ENCODE data around the gene NFATC1.

The NFATC1 gene

DNA sequence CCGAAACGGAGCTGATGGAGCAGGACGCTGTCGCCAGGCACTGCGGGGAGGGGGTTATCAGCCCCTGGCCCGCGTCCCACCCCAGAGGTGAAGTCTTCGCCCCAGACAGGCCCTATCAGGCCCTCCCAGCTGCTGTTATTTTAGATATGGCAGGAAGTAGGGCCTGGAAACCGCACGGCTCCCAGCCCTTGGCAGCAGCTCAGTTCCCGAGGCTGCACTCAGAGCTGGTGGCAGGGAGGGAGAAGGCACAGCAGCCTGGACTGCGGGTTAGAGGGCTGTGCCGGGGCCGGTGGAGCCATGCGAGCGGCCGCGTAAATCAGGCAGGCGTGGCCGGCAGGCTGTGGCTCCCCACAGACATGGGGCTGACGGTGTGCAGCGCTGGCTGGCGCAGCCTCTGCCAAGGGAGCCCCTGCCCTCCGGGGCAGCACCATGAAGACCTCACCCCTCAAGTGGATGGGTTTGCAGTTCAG is 111.4 kb downstream of the NFATC1 start:
- H3K27ac Mint-ChIP-seq: peak overlapping the region; percentile 90
- peaks cover 49% of the 10 kb centered on the region for H3K4me1 Mint-ChIP-seq
- peaks cover 14% of the 10 kb centered on the region for H3K36me3 Mint-ChIP-seq
- no peaks in the 10 kb centered on the region for H3K9me3 Mint-ChIP-seq
- peak overlapping the region; percentile 59 for H3K4me3 Mint-ChIP-seq
- H3K27me3 Mint-ChIP-seq: no peaks in the 10 kb centered on the region
- CTCF ChIA-PET: interaction anchor here (2.7 to 2.8 kb wide), 2 partner anchors 10 to 16 kb away, joined by 10 to 12 read pairs; no protein-coding TSS in a partner anchor
- peak; percentile 66 for DNase-seq

DNA sequence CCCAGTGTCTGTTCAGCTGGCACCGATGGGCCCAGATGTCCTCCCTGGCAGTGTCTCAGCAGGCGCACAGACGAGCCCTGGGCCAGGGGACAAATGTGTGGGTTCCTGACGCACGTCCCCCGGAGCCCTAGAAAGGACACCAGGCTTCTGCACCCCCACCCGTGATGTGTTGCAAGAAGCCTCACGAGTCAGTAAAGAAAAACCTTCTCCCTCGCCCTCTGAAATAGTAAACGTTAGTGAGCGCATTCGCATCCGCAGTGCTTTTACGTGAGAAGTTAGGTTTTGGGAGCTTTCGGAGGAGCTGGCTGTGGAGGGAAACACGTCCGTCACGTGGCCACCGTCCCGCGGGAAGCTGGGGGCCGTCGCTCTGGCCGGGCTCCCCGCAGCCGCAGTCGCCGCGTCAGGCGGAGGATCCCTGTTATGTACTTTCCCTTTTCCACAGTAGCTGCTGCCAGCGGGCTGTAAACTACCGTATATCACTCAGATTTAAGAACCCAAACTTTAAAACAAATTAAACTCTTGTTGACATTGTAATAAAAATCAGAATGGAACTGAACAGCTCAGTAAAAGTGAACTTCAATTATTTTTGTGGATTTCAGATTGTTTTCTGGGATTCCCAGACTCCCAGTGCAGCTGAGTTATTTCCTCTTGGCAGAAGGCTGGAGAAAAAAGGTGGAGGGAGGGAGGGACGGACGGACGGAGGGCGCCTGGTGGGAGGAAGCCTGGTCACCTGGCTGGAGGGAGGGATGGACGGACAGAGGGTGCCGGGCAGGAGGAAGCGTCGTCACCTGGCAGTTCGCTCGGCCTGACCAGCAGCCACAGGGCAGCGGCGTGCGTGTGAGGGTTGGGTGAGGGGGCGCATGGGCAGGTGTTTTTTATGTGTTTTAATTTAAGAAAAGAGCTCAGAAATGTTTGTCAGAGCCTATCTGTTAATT is 112.1 kb downstream of the NFATC1 start:
- H3K9me3 Mint-ChIP-seq: no peaks in the 10 kb centered on the region
- peak; percentile 37 for DNase-seq

DNA sequence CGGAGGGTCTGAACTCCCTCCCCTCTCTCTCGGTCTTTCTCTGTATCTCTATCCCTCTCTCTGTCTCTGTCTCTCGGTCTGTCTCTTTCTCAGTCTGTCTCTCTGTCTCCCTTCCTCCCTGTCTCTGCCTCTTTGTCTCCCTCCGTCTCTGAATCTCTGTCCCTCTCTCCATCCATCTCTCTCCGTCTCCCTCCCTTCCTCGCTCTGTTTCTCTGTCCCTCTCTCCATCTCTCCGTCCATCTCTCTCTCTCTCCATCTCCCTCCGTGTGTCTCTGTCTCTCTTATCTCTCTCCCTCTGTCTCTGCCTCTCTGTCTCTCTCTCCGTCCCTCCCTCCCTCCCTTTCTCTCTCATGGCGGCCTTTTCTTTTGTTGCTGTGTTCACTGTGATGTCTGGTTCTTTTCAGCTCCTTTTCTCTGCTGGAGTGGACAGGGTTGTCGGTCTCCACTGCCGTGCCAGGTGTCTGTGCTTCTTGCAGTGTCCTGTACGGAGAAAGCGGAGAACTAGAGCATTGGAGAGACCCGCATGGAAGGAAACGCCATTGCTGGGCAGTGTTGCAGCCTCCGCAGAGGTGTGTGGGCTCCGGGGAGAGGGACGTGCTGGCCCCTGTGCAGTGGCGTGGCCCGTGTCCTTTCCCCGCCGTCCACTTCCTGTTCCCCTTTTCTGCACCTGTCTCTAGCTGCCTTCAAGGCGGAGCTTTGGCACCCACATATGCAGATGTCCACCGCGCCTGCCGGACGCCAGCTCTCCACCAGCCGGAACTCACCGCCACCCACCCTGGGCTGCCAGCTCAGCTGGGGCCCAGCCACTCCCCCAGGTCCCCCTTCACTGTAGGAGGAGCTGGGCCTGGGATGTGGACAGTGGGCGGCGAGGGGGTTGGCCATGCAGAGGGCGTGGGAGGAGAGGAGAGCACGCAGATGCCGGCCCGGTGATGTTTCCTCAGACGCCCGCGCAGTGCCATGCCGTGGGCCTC is 113.1 kb downstream of the NFATC1 start:
- Mint-ChIP-seq H3K36me3 (peaks cover 19% of the 10 kb centered on the region), H3K27me3 (no peaks in the 10 kb centered on the region), H3K4me1 (peaks cover 41% of the 10 kb centered on the region), H3K27ac (no peak overlapping the region), H3K4me3 (peak overlapping the region; percentile 7), H3K9me3 (no peaks in the 10 kb centered on the region)
- CTCF ChIA-PET: interaction anchor here (0.7 to 2.8 kb wide), 3 partner anchors 8 to 128 kb away, joined by 3 to 12 read pairs (median 10); no protein-coding TSS in a partner anchor
- peak; percentile 16 for DNase-seq

More for the DNA sequence above, 112.1 kb downstream of the NFATC1 start:
- Mint-ChIP-seq H3K4me1 (peaks cover 42% of the 10 kb centered on the region), H3K27ac (peak overlapping the region; percentile 90), H3K4me3 (peak overlapping the region; percentile 59), H3K36me3 (peaks cover 14% of the 10 kb centered on the region), H3K27me3 (no peaks in the 10 kb centered on the region)
- CTCF ChIA-PET: interaction anchor here (0.7 to 2.8 kb wide), 3 partner anchors 9 to 127 kb away, joined by 3 to 12 read pairs (median 10); no protein-coding TSS in a partner anchor

DNA sequence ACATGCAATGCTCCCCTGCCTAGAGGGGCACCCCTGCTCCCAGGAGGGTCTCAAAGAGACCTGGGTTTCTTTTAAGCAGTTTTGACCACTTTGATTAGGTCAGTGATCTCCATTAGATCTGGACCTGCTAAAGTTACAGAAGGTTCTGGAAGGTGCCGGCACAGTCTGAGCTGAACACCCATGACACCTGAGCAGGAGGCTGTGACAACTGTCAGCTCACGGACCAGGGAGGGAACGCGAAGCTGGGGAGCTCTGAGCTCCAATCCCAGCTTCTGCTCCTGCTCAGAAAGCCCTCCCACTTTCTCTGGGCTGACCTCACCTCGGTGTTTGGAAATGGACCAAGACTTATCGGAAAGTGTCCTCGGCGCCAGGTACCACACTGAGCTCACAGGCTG is 113.8 kb downstream of the NFATC1 start:
- CTCF ChIA-PET: no interaction called here
- H3K9me3 Mint-ChIP-seq: no peaks in the 10 kb centered on the region
- H3K4me3 Mint-ChIP-seq: no peak overlapping the region
- H3K36me3 Mint-ChIP-seq: peaks cover 19% of the 10 kb centered on the region
- H3K27me3 Mint-ChIP-seq: no peaks in the 10 kb centered on the region
- DNase-seq: peak; percentile 14
- H3K27ac Mint-ChIP-seq: no peak overlapping the region
- peaks cover 35% of the 10 kb centered on the region for H3K4me1 Mint-ChIP-seq

DNA sequence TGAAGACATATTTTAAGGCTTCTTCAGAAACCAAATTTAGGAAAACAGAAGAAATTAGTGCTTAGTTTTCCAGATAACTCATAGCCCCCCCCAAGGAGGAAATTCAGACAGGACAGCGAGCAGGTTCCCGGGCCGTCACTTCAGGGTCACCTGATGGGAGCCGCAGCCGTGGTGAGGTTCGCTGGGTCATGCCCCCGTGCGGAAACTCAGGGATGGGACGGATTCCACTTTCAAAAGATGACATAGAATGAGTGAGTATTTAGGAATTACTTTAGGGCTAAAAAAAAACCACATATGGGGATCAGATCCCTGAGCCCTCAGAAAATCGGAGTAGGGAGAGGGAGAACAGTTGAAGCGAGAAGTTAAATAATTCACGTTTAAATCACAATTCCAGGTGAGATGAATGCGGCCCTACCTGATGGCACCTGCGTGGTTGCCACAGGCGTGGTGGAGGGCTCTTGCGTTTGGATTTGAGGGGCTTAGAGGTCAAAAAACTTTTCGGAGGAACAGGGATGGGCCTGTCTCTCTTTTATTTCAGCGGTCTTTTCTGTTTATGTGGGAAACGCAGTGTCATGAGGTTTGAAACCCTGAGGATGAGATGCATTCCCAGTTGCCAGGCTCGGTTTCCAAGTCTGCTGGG is 114.4 kb downstream of the NFATC1 start:
- CTCF ChIA-PET: no interaction called here
- Mint-ChIP-seq H3K27ac (no peak overlapping the region), H3K27me3 (no peaks in the 10 kb centered on the region), H3K4me1 (peaks cover 35% of the 10 kb centered on the region), H3K36me3 (peaks cover 19% of the 10 kb centered on the region), H3K9me3 (no peaks in the 10 kb centered on the region), H3K4me3 (no peak overlapping the region)
- peak; percentile 13 for DNase-seq

DNA sequence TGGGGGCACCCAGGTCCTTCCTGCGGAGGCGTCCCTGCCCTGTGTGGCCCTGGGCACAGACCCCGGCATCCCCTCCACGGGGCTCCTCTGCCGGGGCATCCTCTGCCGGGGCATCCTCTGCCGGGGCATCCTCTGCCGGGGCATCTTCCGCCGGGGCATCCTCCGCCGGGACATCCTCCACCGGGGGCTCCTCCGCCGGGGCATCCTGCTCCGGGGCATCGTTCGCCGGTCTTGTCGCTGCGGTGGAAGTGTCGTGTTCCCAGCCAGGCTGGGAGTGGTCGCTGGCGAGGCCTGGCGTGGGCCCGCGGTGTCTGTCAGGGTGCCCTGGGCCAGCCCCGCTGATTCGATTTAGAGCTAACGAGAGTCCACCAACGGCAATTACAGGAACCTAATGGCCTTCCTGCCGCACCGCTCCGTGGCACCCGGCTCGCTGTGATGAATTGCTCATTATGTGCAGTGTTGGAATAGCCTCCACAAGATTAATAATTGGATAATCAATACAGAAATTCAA is 115.1 kb downstream of the NFATC1 start:
- Mint-ChIP-seq H3K27ac (no peak overlapping the region), H3K4me3 (no peak overlapping the region), H3K36me3 (peaks cover 19% of the 10 kb centered on the region), H3K9me3 (no peaks in the 10 kb centered on the region), H3K27me3 (no peaks in the 10 kb centered on the region), H3K4me1 (peaks cover 33% of the 10 kb centered on the region)
- DNase-seq: peak; percentile 14
- CTCF ChIA-PET: interaction anchor here (1.0 kb wide), 1 partner anchor 13 kb away, joined by 4 read pairs; no protein-coding TSS in a partner anchor

DNA sequence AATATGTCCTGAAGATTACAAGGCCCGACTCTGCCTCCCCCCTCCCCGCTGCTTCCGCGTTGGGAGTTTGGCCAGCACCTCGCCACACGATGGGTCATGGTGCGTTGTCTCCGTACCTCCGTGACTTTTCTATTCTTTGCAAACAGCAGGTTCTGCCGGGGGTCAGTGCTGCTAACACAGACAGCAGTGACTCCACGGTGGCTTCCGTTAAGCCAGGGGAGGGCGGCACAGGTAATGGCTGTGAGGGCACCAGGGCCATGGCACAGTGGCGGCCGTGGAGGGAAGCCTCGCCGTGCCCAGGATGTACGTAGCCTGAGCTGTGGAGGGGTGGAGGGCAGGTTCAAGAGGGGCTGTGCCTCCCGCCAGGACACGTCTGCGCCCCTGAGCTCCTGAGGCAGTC is 115.5 kb downstream of the NFATC1 start:
- Mint-ChIP-seq H3K4me1 (peaks cover 34% of the 10 kb centered on the region), H3K36me3 (peaks cover 19% of the 10 kb centered on the region), H3K4me3 (no peak overlapping the region), H3K27ac (no peak overlapping the region), H3K27me3 (no peaks in the 10 kb centered on the region), H3K9me3 (no peaks in the 10 kb centered on the region)
- no peak for DNase-seq
- CTCF ChIA-PET: interaction anchor here (1.0 kb wide), 1 partner anchor 13 kb away, joined by 4 read pairs; no protein-coding TSS in a partner anchor

DNA sequence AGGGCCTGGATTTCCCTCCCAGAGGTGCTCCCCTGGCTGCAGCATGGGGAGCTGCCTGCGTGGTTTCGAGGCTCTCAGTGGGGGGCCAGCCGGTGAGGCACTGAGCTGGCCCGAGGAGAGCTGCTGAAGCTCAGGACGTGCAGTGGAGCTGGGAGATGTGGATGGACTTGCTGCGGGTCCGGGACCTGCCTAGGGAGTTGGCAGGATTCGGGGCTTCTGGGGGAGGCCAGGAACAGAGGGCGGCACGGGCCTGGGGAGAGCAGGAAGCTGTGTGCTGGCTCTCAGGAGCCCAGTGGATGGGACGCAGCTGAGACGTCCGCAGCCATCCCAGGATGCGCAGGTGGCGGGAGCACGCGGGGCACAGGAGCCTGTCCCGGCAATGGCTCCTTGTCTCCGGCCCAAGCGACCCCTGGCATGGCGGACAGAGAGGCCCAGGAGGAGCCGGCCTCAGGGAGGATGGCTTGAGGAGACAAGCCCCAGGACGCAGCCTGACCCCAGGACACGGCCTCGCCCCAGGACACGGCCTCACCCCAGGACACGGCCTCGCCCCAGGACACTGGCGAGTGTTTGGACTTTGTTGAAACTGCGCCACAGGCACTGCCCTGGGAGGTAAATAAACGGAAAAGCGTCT is 116.1 kb downstream of the NFATC1 start:
- H3K9me3 Mint-ChIP-seq: no peaks in the 10 kb centered on the region
- H3K36me3 Mint-ChIP-seq: peaks cover 19% of the 10 kb centered on the region
- H3K27ac Mint-ChIP-seq: peak overlapping the region; percentile 11
- peak; percentile 7 for DNase-seq
- H3K27me3 Mint-ChIP-seq: no peaks in the 10 kb centered on the region
- H3K4me1 Mint-ChIP-seq: peaks cover 34% of the 10 kb centered on the region
- CTCF ChIA-PET: interaction anchor here (1.0 kb wide), 1 partner anchor 12 kb away, joined by 4 read pairs; no protein-coding TSS in a partner anchor
- H3K4me3 Mint-ChIP-seq: no peak overlapping the region

DNA sequence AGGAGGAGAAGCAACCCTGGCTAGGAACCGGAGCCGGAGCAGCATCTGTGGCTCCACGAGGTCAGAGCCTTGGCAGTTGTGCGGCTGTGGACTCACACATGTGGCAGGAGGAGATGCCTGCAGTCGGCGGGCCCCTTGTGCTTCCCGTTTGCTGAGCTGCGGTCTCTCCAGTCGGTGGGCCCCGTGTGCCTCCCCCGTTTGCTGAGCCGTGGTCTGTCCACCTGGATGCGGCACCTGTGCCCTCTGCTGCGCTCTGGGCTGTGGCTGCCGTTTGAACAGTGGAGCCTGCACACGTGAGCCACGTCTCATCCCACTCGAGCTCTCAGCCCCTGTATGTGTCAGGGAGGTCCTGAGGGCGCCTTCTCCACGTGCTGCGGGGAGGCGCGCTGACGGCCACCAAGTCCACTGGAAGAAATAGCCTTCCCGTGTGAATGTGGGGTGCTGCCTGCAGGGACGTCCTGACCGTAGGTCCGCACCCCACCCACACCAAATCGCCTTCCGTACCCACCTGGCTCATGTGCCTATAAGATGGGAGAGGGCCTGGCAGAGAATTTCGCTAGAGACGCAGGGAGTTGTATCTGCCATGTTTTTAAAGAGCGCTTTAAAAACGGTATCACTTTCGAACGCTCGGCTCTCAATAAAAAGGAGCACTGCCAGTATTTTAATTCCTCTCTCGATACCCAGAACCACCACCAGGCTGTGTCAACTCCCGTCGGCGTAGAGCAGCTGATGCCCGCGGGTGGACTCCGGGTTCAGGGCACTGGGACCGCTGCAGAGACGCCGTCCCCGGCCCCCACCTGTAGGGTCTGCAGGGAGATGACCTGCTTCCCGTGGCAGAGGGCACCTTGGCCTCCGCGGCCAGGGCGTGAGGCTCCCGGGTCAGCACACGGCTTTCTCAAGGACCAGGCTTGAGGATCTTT is 117.0 kb downstream of the NFATC1 start:
- CTCF ChIA-PET: no interaction called here

DNA sequence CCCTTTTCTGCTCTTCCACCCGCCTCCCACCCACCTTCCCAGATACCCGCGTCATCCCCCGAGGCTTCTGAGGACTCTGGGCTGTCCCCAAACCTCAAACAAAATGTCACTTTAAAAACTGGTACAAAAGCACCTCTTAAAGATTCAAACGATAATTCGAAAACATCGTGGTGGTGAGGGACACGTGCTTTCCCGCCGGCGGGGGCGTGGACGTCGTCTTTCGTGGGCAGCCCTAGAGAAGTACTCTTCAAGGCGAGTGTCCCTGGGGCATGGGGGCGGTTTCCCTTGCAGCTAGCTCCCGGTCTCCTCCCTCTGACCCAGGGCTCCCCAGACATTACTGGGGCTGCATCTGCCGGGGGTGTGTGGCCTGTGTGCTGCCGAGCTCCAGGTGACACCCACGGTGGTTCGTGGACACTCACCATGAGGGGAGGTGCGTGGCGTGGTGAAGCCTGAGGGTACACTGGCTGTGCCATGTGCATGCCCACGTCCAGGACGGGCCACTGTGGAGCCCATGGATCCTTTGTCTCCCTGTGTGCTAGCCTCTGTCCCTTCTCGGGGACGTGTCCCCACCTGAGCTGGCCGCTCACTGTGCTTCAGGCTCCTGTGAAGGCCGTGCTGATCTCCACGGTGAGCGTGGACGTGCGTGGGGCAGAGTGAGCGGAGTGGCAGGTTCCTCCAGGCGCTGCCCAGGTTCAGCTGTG is 117.8 kb downstream of the NFATC1 start:
- CTCF ChIA-PET: no interaction called here
- DNase-seq: peak; percentile 15

More for the DNA sequence above, 117.0 kb downstream of the NFATC1 start:
- peak; percentile 6 for DNase-seq
- Mint-ChIP-seq H3K4me1 (peaks cover 34% of the 10 kb centered on the region), H3K27ac (no peak overlapping the region), H3K9me3 (no peaks in the 10 kb centered on the region), H3K36me3 (peaks cover 21% of the 10 kb centered on the region), H3K27me3 (no peaks in the 10 kb centered on the region), H3K4me3 (no peak overlapping the region)

DNA sequence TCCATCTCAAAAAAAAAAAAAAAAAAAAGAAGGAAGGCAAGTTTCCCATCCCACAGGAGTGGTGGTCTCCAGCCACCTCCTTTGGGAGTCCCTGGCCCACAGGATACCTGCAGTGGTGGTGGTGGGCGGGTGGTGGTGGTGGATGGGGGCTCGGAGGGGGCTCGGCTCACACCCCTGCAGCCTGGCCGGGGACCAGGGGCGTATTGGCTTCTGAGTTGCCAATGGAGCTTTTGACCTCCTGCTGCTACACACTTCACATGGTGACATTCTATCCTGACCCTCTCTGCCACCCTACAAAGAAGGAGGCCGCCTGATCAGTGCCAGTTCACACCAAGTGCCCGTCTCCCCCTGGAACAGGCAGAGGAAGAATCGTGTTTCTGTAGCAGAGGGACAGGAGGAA is 119.6 kb downstream of the NFATC1 start:
- peaks cover 17% of the 10 kb centered on the region for H3K36me3 Mint-ChIP-seq
- CTCF ChIA-PET: no interaction called here
- no peak for DNase-seq
- H3K9me3 Mint-ChIP-seq: no peaks in the 10 kb centered on the region
- H3K4me1 Mint-ChIP-seq: peaks cover 44% of the 10 kb centered on the region
- H3K27me3 Mint-ChIP-seq: no peaks in the 10 kb centered on the region
- no peak overlapping the region for H3K4me3 Mint-ChIP-seq
- H3K27ac Mint-ChIP-seq: no peak overlapping the region

More for the DNA sequence above, 117.8 kb downstream of the NFATC1 start:
- Mint-ChIP-seq H3K9me3 (no peaks in the 10 kb centered on the region), H3K4me3 (no peak overlapping the region), H3K27me3 (no peaks in the 10 kb centered on the region), H3K4me1 (peaks cover 33% of the 10 kb centered on the region), H3K27ac (peak overlapping the region; percentile 37), H3K36me3 (peaks cover 19% of the 10 kb centered on the region)

DNA sequence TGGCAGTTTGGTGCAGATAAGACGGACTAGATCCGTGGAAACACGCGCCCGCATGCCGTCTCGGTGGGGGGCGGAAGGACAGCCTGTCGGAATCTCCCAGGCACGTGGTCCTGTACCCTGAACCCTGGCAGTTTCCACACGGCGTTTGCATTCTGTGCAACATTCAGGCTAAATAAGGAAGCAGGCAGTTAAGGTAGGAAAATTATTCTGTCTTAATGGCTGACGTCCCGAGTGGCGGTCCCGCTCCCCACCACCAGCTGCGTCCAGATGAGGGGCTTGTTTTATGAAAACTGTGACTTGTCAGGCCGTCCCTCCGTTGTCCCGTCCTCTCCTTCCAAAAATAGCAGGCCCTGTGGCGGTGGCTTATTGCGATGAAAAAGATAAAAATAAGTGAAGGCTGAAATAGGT is 120.2 kb downstream of the NFATC1 start:
- H3K9me3 Mint-ChIP-seq: no peaks in the 10 kb centered on the region
- peaks cover 18% of the 10 kb centered on the region for H3K36me3 Mint-ChIP-seq
- H3K27me3 Mint-ChIP-seq: no peaks in the 10 kb centered on the region
- no peak overlapping the region for H3K4me3 Mint-ChIP-seq
- peaks cover 51% of the 10 kb centered on the region for H3K4me1 Mint-ChIP-seq
- peak overlapping the region; percentile 87 for H3K27ac Mint-ChIP-seq
- CTCF ChIA-PET: interaction anchor here (1.6 to 2.0 kb wide), 2 partner anchors 9 to 12 kb away, joined by 4 to 10 read pairs; no protein-coding TSS in a partner anchor
- peak; percentile 16 for DNase-seq
